Smooth muscle cell of the umbilical artery (primary cell): Measurements from ENCODE around the gene SDR39U1. TPM values are rescaled to one million over a fixed set of nuclear protein-coding genes. Genes with fewer than 3 reads are reported as not detected.

Experiments used
- total RNA-seq: library from RNA; depleted of rRNA; stranded (reverse); fragments of >200 nt; gene quantifications from 2 replicates; pipeline ENCODE4 v1.2.3, GENCODE V29; 2014

Gene SDR39U1, protein sequence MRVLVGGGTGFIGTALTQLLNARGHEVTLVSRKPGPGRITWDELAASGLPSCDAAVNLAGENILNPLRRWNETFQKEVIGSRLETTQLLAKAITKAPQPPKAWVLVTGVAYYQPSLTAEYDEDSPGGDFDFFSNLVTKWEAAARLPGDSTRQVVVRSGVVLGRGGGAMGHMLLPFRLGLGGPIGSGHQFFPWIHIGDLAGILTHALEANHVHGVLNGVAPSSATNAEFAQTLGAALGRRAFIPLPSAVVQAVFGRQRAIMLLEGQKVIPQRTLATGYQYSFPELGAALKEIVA
- total RNA-seq: 8.2 and 13.1 TPM in 2 replicates

DNA sequence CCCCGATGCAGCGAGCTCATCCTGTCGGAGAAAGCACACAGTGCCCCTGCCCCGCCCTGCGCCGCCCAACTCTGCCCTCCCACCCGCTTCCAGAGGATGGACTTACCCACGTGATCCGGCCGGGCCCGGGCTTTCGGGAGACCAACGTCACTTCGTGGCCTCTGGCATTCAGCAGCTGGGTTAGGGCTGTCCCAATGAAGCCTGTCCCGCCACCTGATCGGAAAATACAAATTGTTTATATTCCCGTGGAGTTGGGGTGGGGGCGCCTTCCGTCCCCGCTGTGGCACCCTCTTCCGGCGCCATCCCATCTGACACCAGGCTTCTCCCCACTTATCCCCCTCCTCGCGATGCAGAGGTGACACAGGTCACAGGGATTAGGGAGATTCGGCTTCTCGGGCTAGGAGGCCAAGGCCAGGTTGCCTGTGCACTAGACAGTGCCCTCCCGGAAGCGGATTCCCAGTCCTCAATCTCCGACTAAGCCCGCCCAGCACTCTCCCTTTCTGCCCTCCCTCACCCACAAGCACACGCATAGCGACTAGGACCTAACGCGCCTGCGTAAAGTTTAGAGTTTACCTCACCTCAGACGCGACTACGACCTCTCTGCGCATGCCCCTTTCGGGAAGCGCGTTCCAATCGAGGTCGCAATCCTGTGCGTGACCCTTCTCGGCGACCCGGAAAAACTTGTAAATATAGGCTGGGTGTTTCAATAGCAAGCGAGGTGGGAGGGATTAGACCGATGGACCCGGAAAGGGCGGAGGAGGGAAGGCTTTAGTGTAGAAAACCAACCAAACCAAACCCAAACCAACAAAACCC, at the start of gene SDR39U1:
Gene SDR39U1, minus strand, starts transcription at position 537 of the 813 bp plus-strand sequence. Its CDS starts 7 bp downstream, at position 530.

DNA sequence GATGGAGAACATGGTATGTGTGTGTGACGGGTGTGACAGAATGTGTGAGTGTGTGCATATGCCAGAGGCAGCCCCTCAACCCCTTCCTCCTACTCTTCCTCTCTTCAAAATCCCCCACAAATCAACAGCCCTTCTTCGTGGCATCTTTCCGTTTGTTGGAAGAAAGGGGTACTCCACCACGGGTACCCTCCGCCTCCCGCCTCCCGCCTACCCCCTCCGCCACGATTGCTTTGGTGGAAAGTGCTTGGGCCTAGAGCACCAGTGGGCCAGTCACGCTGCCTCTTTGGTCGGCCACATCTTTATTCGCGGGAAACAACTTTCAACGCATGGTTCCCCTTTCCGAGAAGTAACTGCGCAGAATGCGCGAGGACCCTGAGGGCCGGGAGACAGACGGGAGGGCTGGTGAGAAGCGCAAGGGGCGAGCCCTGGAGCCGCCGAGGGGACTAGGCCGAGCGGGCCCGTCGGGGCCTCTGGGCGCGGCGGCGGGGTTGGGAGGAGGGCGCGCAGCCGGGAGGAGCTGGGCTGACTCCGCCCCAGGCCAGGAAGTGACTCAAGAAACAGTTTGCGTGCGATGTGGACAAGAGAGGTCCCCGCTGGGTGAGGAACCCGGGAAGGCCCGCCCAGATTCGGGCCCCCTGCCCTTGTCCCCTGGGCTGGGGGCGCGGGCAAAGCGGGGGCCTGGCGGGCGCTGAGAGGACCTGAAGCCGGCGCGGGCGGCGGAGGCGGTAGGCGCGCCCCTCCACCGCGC, 13.0 kb downstream of the SDR39U1 start, which contains the start of the genes CBLN3 and KHNYN:
Gene CBLN3, minus strand, starts transcription at position 274 of the 748 bp plus-strand sequence. CDS start 614 bp downstream, outside the sequence.
Gene KHNYN, plus strand, starts transcription at position 560 of the 748 bp plus-strand sequence. CDS start 777 bp downstream, outside the sequence.

DNA sequence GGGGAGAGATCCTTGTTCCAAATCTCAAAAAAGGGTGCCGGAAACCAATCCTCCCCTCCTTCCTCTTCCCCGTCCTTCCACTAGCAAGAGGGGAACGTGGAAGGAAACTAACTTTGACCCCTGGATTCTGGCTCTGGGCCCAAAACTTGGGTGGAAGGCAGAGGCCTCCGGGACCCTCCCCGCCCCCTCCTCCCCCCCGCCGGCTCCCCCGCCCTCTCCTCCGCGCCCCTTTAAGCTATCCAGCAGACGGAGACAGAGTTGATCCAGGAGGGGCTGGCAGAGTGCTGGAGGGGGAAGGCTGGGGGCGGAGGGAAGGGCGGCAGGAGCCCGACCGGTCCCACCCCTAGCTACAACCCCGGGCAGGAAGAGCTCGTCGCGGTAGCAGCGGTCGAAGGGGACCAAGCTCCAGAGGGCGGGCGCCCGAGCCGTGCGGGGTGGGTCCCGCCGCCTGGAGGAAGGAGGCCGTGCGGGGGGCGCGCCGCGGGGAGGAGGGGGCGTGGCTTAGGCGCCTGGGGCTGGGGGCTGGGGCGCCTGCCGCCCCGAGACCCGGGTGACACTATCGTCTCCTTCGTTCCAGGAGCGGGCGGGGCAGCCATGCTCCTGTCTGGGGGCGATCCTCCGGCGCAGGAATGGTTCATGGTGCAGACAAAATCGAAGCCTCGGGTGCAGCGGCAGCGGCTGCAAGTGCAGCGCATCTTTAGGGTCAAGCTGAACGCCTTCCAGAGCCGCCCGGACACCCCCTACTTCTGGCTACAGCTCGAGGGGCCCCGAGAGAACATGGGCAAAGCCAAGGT, 43.7 kb downstream of the SDR39U1 start, which contains the start of gene NYNRIN:
Gene NYNRIN, plus strand, starts transcription at position 351 of the 794 bp plus-strand sequence. Its CDS starts 244 bp downstream, at position 595.

Other genes starting within 250 kb of the SDR39U1 start
- gene TM9SF1, start 247.3 kb downstream of the SDR39U1 start, total RNA-seq: 90.6 and 92.9 TPM in 2 replicates
- gene TSSK4, start 237.1 kb downstream of the SDR39U1 start, total RNA-seq: 0.14 and 0.30 TPM in 2 replicates
- gene CHMP4A, start 229.3 kb downstream of the SDR39U1 start, total RNA-seq: 26.1 and 33.1 TPM in 2 replicates
- 7.9 and 20.5 TPM in 2 replicates for gene MDP1, start 226.7 kb downstream of the SDR39U1 start, total RNA-seq
- gene NEDD8, start 210.4 kb downstream of the SDR39U1 start, total RNA-seq: 158 and 162 TPM in 2 replicates
- gene GMPR2, start 209.8 kb downstream of the SDR39U1 start, total RNA-seq: 66.8 and 89.7 TPM in 2 replicates
- 45.1 and 49.5 TPM in 2 replicates for gene TINF2, start 200.2 kb downstream of the SDR39U1 start, total RNA-seq
- 0.74 and 2.1 TPM in 2 replicates for gene TGM1, start 179.6 kb downstream of the SDR39U1 start, total RNA-seq
- 29.7 and 35.2 TPM in 2 replicates for gene RABGGTA, start 171.2 kb downstream of the SDR39U1 start, total RNA-seq
- 14.9 and 23.2 TPM in 2 replicates for gene DHRS1, start 143.0 kb downstream of the SDR39U1 start, total RNA-seq
- gene NOP9, start 142.9 kb downstream of the SDR39U1 start, total RNA-seq: 19.6 and 23.9 TPM in 2 replicates
- gene CIDEB, start 134.8 kb downstream of the SDR39U1 start, total RNA-seq: 0.59 and 0.69 TPM in 2 replicates
- gene LTB4R2, start 132.6 kb downstream of the SDR39U1 start, total RNA-seq: 2.1 and 3.5 TPM in 2 replicates
- 0.59 and 0.78 TPM in 2 replicates for gene LTB4R, start 131.3 kb downstream of the SDR39U1 start, total RNA-seq
- 0.59 and 0.97 TPM in 2 replicates for gene ADCY4, start 107.7 kb downstream of the SDR39U1 start, total RNA-seq
- gene RIPK3, start 102.8 kb downstream of the SDR39U1 start, total RNA-seq: not detected in 2 replicates
- gene NFATC4, start 74.6 kb downstream of the SDR39U1 start, total RNA-seq: 29.7 and 36.8 TPM in 2 replicates
- gene NYNRIN, start 43.8 kb downstream of the SDR39U1 start, total RNA-seq: 1.2 and 3.0 TPM in 2 replicates
- gene CBLN3, start 13.1 kb downstream of the SDR39U1 start, total RNA-seq: 1.7 and 2.7 TPM in 2 replicates
- gene KHNYN, start 12.8 kb downstream of the SDR39U1 start, total RNA-seq: 47.7 and 49.6 TPM in 2 replicates
- gene CMA1, start 65.5 kb upstream of the SDR39U1 start, total RNA-seq: not detected in 2 replicates
- gene CTSG, start 133.5 kb upstream of the SDR39U1 start, total RNA-seq: not detected in 2 replicates
- gene GZMH, start 166.9 kb upstream of the SDR39U1 start, total RNA-seq: not detected in 2 replicates
- gene GZMB, start 191.4 kb upstream of the SDR39U1 start, total RNA-seq: not detected in 2 replicates